Upper lobe of left lung (tissue), 4 donors: ENCODE measurements around the gene NFIB.

ENCODE experiments used
- POLR2A ChIP-seq, 4 donors: fragments of 450-650 bp; IDR thresholded peaks; one replicate each; pipeline ENCODE4 v1.5.1; 2016 to 2017; ENCODE audit warnings: antibody characterized with exemption in 4 of 4, mild to moderate bottlenecking in 2 of 4
- TF ChIP-seq, protein P1 (sequence below), 6 experiments: fragments of 450-650 bp in 4 of 6; fragments of 200-600 bp in 2 of 6; sonication (generic) in 2 of 6; IDR thresholded peaks; one replicate each; pipeline ENCODE4 v1.5.1; 2016 to 2019; ENCODE audit warnings: antibody characterized with exemption in 6 of 6

DNA sequence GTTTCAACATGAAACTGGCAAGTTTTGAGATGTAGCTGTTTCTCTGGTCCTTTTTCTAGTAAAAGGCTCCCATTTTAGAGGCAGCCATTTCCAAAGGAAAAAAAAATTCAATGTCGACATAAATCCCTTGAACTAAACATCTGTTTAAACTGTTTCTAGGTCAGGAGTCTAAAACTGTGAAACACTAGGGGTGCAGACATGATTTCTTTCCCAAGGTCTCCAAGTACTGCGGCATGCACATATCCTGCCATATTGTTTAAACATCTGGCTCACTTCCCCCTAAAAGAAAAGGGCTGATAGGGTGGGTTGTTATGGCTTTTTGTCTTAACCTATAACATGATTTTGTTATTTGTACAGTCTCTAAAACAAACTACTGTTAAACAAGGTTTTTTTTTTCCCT, 51.1 kb downstream of the NFIB start:
- no peak for TF ChIP-seq POLR2A (IDR thresholded peaks at IDR 0.05)
- TF ChIP-seq, protein P1, sequence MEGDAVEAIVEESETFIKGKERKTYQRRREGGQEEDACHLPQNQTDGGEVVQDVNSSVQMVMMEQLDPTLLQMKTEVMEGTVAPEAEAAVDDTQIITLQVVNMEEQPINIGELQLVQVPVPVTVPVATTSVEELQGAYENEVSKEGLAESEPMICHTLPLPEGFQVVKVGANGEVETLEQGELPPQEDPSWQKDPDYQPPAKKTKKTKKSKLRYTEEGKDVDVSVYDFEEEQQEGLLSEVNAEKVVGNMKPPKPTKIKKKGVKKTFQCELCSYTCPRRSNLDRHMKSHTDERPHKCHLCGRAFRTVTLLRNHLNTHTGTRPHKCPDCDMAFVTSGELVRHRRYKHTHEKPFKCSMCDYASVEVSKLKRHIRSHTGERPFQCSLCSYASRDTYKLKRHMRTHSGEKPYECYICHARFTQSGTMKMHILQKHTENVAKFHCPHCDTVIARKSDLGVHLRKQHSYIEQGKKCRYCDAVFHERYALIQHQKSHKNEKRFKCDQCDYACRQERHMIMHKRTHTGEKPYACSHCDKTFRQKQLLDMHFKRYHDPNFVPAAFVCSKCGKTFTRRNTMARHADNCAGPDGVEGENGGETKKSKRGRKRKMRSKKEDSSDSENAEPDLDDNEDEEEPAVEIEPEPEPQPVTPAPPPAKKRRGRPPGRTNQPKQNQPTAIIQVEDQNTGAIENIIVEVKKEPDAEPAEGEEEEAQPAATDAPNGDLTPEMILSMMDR (IDR thresholded peaks at IDR 0.05), result no peak
